ENCODE data around the gene MLC1. TPM values are rescaled to one million over a fixed set of nuclear protein-coding genes. Genes with fewer than 3 reads are reported as not detected.

MLC1 gene
- total RNA-seq, 1 donor from 2014 or later, result 0.50 TPM

DNA sequence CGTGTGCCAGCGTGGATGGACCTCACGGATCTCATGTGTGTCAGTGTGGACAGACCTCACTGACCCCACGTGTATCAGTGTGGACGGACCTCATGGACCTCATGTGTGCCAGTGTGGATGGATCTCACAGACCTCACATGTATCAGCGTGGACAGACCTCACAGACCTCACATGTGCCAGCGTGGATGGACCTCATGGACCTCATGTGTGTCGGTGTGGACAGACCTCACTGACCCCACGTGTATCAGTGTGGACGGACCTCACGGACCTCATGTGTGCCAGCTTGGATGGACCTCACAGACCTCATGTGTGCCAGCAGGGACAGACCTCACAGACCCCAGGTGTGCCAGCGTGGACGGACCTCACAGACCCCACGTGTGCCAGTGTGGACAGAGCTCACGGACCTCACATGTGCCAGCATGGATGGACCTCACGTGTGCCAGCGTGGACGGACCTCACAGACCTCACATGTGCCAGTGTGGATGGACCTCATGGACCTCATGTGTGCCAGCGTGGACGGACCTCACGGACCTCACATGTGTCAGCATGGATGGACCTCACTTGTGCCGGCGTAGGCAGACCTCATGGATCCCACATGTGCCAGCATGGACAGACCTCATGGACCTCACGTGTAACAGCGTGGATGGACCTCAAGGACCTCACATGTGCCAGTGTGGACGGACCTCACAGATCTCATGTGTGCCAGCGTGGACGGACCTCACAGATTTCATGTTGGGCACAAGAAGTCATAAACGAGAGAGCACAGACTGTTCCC is 45.4 kb downstream of the MLC1 start:
- Mint-ChIP-seq H3K36me3 (ENCODE audit: low read depth) (peaks cover 6% of the 10 kb centered on the region), H3K27ac (ENCODE audit: unreplicated experiment) (no peak overlapping the region), H3K4me3 (ENCODE audit: unreplicated experiment) (no peak overlapping the region), H3K9me3 (ENCODE audit: low read depth) (peaks cover 24% of the 10 kb centered on the region), H3K27me3 (ENCODE audit: low read depth) (peaks cover 4% of the 10 kb centered on the region), H3K4me1 (ENCODE audit: low read depth) (no peaks in the 10 kb centered on the region)
- TF ChIP-seq, protein P1, sequence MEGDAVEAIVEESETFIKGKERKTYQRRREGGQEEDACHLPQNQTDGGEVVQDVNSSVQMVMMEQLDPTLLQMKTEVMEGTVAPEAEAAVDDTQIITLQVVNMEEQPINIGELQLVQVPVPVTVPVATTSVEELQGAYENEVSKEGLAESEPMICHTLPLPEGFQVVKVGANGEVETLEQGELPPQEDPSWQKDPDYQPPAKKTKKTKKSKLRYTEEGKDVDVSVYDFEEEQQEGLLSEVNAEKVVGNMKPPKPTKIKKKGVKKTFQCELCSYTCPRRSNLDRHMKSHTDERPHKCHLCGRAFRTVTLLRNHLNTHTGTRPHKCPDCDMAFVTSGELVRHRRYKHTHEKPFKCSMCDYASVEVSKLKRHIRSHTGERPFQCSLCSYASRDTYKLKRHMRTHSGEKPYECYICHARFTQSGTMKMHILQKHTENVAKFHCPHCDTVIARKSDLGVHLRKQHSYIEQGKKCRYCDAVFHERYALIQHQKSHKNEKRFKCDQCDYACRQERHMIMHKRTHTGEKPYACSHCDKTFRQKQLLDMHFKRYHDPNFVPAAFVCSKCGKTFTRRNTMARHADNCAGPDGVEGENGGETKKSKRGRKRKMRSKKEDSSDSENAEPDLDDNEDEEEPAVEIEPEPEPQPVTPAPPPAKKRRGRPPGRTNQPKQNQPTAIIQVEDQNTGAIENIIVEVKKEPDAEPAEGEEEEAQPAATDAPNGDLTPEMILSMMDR (IDR thresholded peaks at IDR 0.05), result no peak
- DNase-seq (ENCODE audit: low spot score), result peak; percentile 62

DNA sequence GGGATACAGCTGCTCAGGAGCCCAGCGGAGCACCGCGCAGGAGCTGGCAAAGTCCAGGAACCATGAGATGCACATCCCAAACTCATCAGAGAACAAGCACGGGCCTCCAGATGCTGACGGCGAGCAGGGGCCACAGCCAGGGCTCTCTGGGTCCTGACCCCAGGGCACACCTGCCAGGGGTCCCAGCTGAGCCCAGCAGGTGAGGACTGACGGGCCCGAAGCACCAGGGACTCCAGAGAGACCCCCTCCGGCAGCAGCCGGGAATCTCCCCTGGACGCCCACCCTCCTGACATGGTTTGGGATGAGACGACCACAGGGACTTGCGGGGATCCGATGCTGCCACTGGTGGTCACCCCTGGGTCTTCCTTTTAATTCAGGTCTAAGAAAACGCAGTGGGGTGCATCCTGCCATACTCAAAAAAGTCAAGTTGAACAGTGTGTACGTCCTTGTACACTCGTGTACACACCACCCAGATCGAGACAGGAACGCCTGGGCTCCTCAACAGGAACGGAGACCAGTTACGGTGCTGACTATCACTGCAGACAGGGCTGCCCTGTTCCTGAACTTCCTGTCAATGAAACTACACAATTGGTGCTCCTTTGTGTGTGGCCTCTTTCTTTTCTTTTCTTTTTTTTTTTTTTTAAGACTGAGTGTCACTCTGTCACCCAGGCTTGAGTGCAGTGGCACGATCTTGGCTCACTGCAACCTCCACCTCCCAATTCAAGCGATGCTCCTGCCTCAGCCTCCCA is 49.1 kb downstream of the MLC1 start:
- H3K27me3 Mint-ChIP-seq (ENCODE audit: low read depth), result no peaks in the 10 kb centered on the region
- DNase-seq (ENCODE audit: low spot score), result peak; percentile 91
- peaks cover 4% of the 10 kb centered on the region for H3K36me3 Mint-ChIP-seq (ENCODE audit: low read depth)
- TF ChIP-seq, protein P1 (IDR thresholded peaks at IDR 0.05), result no peak
- no peak overlapping the region for H3K27ac Mint-ChIP-seq (ENCODE audit: unreplicated experiment)
- no peaks in the 10 kb centered on the region for H3K4me1 Mint-ChIP-seq (ENCODE audit: low read depth)
- peaks cover 13% of the 10 kb centered on the region for H3K9me3 Mint-ChIP-seq (ENCODE audit: low read depth)
- no peak overlapping the region for H3K4me3 Mint-ChIP-seq (ENCODE audit: unreplicated experiment)

DNA sequence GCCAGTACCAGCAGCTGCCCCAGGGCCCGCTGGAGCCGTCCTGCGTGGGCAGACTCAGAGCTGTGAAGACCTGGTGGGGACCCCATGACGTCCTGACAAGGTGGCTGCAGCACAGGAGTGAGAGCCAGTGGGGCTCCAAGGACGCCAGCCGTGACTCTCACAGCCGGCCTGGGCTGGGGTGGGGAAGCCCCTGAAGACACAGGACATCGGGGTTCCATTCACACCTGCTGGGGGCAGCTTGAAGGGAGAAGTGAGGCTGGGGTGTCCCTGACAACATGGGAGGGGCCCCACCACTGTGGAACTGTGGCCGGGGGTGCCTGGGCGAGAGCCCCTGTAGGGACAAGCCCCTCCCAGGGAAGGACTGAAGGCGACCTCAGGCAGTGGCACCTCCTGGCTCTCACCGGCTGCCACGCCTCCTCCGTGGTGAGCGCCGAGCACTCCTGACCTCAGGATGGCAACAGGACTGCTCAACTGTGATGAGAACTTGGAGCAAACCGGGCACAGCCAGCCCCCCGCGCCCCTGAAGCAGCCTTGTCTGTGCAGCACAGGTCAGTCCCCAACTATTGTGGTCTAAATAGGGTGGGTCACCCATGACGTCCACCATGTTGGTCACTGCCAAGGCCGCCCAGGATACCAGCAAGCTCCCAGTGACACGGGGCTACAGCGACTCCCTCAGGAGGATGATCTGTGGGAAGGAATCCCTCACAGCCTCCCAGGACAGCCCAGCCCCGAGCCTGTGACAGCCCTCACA is 49.9 kb downstream of the MLC1 start:
- Mint-ChIP-seq H3K27me3 (ENCODE audit: low read depth) (no peaks in the 10 kb centered on the region), H3K36me3 (ENCODE audit: low read depth) (peaks cover 4% of the 10 kb centered on the region), H3K4me1 (ENCODE audit: low read depth) (no peaks in the 10 kb centered on the region), H3K4me3 (ENCODE audit: unreplicated experiment) (no peak overlapping the region), H3K9me3 (ENCODE audit: low read depth) (peaks cover 13% of the 10 kb centered on the region), H3K27ac (ENCODE audit: unreplicated experiment) (no peak overlapping the region)
- TF ChIP-seq, protein P1 (IDR thresholded peaks at IDR 0.05), result no peak
- no peak for DNase-seq (ENCODE audit: low spot score)

DNA sequence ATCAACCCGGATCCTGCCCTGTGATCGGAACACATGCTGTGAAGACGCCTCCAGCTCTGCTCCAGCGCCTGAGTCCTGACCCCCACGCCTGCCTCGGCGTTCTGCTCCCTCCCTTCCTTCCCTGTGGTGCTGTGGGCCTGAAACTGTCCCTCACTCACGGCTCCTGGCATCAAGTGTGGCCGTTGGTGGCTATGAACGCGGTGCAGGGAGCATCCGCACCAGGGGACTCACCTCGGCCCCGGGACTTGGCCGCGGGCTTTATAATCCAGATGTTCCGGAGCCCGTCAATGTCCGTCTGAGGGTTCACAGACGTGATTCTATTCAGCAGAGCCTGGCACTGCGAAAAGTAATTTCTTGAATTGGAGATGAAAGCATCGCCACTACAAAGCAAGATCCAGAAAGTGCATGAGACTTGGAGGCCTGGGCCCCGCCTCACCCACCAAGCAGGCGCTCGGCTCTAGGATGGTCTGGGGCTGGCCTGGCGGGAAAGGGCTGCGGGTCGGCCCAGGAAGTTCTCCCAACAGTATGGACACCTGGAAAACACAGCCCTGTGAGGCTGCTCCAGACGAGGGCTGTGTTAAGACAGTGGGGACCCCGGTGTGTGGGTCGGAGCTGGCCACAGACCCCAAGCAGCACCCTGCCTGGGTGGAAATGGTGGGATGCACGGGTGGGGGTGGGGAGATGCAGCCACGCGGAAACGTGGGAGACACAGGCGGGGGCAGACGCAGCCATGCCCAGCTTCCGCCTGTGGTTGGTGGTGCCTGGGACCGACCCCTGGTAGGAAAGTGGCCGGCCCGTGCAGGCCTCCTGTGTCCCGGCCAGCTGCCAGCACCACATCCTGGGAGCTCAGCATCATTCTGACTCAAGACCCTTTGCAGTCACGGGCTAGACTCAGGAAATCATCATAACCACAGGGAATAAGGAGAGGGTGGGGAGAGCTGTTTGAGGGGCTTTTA is 50.8 kb downstream of the MLC1 start:
- Mint-ChIP-seq H3K27ac (ENCODE audit: unreplicated experiment) (no peak overlapping the region), H3K4me3 (ENCODE audit: unreplicated experiment) (no peak overlapping the region)

More for the DNA sequence above, 50.8 kb downstream of the MLC1 start:
- Mint-ChIP-seq H3K27me3 (ENCODE audit: low read depth) (no peaks in the 10 kb centered on the region), H3K4me1 (ENCODE audit: low read depth) (no peaks in the 10 kb centered on the region), H3K36me3 (ENCODE audit: low read depth) (peaks cover 4% of the 10 kb centered on the region), H3K9me3 (ENCODE audit: low read depth) (peaks cover 13% of the 10 kb centered on the region)
- TF ChIP-seq, protein P1 (IDR thresholded peaks at IDR 0.05), result no peak
- no peak for DNase-seq (ENCODE audit: low spot score)

Measured in chondrocyte (in vitro differentiated cells).